ENCODE measurements around the gene SYT13.

The SYT13 gene

GRCh38 chr11:45287316-45287903 is 1.3 kb upstream of the SYT13 start:
- TF ChIP-seq, protein P1, sequence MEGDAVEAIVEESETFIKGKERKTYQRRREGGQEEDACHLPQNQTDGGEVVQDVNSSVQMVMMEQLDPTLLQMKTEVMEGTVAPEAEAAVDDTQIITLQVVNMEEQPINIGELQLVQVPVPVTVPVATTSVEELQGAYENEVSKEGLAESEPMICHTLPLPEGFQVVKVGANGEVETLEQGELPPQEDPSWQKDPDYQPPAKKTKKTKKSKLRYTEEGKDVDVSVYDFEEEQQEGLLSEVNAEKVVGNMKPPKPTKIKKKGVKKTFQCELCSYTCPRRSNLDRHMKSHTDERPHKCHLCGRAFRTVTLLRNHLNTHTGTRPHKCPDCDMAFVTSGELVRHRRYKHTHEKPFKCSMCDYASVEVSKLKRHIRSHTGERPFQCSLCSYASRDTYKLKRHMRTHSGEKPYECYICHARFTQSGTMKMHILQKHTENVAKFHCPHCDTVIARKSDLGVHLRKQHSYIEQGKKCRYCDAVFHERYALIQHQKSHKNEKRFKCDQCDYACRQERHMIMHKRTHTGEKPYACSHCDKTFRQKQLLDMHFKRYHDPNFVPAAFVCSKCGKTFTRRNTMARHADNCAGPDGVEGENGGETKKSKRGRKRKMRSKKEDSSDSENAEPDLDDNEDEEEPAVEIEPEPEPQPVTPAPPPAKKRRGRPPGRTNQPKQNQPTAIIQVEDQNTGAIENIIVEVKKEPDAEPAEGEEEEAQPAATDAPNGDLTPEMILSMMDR (IDR thresholded peaks at IDR 0.05; ENCODE audit: low read depth, low read length): no peak
- DNase-seq (ENCODE audit: extremely low read depth, low read depth): no peak

- no peak for DNase-seq (ENCODE audit: extremely low read depth, low read depth)
- TF ChIP-seq, protein P1 (IDR thresholded peaks at IDR 0.05; ENCODE audit: low read depth, low read length): no peak
Measured at GRCh38 chr11:45285250-45285828, 802 bp downstream of the SYT13 start.

DNA sequence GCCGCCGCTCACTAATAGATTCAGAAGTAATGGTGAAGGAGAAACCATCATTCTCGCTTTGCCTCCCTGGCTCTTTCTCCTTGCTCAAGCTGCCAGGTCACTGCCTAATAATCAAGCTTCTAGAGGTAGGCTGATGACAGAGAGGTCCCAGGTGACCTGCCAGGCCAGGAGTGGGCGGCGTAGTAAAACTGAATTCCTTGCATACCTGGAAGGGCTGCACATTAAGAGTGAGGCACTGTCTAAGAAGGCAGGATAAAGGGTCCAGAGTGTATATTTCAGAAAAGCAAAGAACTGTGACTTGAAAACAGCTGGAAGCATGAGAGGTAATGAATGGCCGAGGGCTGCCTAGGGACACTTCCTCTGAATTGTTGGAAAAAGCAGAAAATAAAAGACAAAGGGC is 4.1 kb downstream of the SYT13 start:
- TF ChIP-seq, protein P1 (IDR thresholded peaks at IDR 0.05; ENCODE audit: low read depth, low read length): no peak
- no peak for DNase-seq (ENCODE audit: extremely low read depth, low read depth)

GRCh38 chr11:45280449-45280848 is 5.7 kb downstream of the SYT13 start:
- TF ChIP-seq, protein P1 (IDR thresholded peaks at IDR 0.05; ENCODE audit: low read depth, low read length): no peak
- no peak for DNase-seq (ENCODE audit: extremely low read depth, low read depth)

DNA sequence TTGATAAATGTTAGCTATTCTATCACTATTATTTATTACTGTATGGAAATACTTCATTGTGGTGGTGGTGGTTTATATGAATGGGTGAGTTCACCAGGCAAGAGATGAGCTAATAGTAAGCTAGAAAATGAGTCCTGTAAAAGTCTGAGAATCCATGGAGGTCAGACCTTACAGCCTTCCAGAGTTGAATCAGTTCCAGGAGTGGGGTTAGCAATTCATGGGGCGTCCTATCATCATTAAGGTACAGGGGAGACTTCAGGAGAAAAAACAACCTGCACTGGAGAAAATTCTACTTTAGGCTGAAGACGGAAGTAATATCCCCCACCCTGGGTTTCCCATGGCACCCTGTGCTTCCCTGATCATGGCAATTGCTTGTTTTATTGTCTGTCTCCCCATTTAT is 6.5 kb downstream of the SYT13 start:
- TF ChIP-seq, protein P1 (IDR thresholded peaks at IDR 0.05; ENCODE audit: low read depth, low read length): no peak
- no peak for DNase-seq (ENCODE audit: extremely low read depth, low read depth)

DNA sequence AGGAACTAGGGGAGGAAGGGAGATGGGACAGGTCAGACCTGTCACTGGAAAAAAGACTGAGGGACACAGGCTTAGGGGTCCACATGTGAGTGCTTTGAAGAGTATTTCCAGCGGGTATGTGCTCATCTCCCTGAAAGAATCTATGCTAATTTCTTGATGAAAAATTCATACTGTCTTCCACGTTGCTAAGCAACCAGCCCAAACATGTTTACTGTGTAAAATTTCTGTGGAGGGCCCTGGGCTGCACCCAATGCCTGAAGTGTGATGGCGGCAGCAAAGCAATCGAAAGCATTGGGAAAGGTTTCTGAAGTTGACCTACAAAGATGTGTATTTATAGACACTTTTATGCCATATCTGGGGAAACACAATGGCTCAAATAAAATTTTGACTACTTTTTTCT is 7.4 kb downstream of the SYT13 start:
- TF ChIP-seq, protein P1 (IDR thresholded peaks at IDR 0.05; ENCODE audit: low read depth, low read length): no peak
- DNase-seq (ENCODE audit: extremely low read depth, low read depth): no peak

DNA sequence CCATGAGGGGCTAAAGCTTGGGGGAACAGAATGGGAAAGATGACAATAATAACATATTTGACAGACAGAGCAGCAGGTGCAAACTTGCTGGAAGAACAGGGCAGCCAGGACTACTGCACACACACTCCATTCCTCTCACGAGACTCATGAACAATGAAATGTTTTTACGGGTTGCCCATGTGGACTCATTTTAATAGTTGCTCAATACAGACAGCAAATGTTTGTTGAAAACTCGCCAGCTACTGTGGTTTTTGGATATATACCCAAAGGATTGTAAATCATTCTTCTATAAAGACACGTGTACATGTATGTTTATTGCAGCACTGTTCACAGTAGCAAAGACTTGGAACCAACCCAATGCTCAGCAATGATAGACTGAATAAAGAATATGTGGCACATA is 10.3 kb downstream of the SYT13 start:
- TF ChIP-seq, protein P1 (IDR thresholded peaks at IDR 0.05; ENCODE audit: low read depth, low read length): no peak
- DNase-seq (ENCODE audit: extremely low read depth, low read depth): no peak
